IMR-90 (cell line): ENCODE data around the gene DENND1A. TPM values are rescaled to one million over a fixed set of nuclear protein-coding genes. Genes with fewer than 3 reads are reported as not detected.

Source experiments
- ATAC-seq: fragments of 200-7000 bp; cut with Tn5 transposase; 2 replicates; pipeline ENCODE4 v1.9.1; 2020; ENCODE audit warnings: low read depth, mild to moderate bottlenecking, moderate library complexity
- BruUV-seq: library from RNA; stranded (reverse); fragments of 400-500 nt; replicated peaks from 2 replicates; lab custom pipeline; 2021; lab: Mats Ljungman, UMichigan
- CTCF ChIA-PET: fragments of 300-600 bp; formaldehyde crosslinking; extraction: SDS; loops from one replicate; lab custom pipeline; 2021; ENCODE audit warnings: antibody characterized with exemption; lab: Yijun Ruan, JAX
- POLR2A ChIA-PET: fragments of 300-600 bp; sonication (Branson Sonifier 250); formaldehyde crosslinking; loops from one replicate; lab custom pipeline; 2022; ENCODE audit warnings: antibody characterized with exemption; ENCODE audit not compliant: unreplicated experiment; lab: Charles Lee
- DNase-seq: peaks from one replicate; pipeline ENCODE4 v3.0.0; 2013
- H2AFZ ChIP-seq: replicated peaks from 2 replicates; pipeline ENCODE3; 2013; ENCODE audit warnings: low read length, mild to moderate bottlenecking; ENCODE audit not compliant: poor library complexity
- H2AK5ac ChIP-seq: 2 replicates; pipeline ENCODE4 v1.6.1; 2013; ENCODE audit warnings: low read depth, low read length, inconsistent platforms
- H2AK9ac ChIP-seq: replicated peaks from 2 replicates; pipeline ENCODE3; 2013; ENCODE audit warnings: mild to moderate bottlenecking, low read depth, low read length, moderate library complexity; ENCODE audit not compliant: poor library complexity
- H2BK120ac ChIP-seq: 2 replicates; pipeline ENCODE4 v1.6.1; 2013; ENCODE audit warnings: low read depth, low read length, inconsistent platforms
- H2BK15ac ChIP-seq: 3 replicates; pipeline ENCODE4 v1.6.1; 2013; ENCODE audit warnings: low read depth, low read length, inconsistent platforms
- H2BK20ac ChIP-seq: 2 replicates; pipeline ENCODE4 v1.6.1; 2013; ENCODE audit warnings: low read depth, mild to moderate bottlenecking, inconsistent platforms, low read length, moderate library complexity
- H2BK5ac ChIP-seq: 2 replicates; pipeline ENCODE4 v1.6.1; 2013; ENCODE audit warnings: mild to moderate bottlenecking, low read depth, low read length, inconsistent platforms; ENCODE audit not compliant: poor library complexity, severe bottlenecking
- H3K14ac ChIP-seq: replicated peaks from 2 replicates; pipeline ENCODE4 v1.6.1; 2013; ENCODE audit warnings: low read depth, low read length, inconsistent platforms
- H3K18ac ChIP-seq: 2 replicates; pipeline ENCODE4 v1.6.1; 2013; ENCODE audit warnings: low read depth, low read length, control low read depth
- H3K23ac ChIP-seq: 2 replicates; pipeline ENCODE4 v1.6.1; 2013; ENCODE audit warnings: low read depth, low read length, inconsistent platforms
- H3K27ac ChIP-seq: 2 replicates; pipeline ENCODE4 v1.5.1; 2013; ENCODE audit warnings: mild to moderate bottlenecking, control low read depth, low read length; ENCODE audit not compliant: insufficient read depth
- H3K27me3 ChIP-seq: 2 replicates; pipeline ENCODE4 v1.6.1; 2013; ENCODE audit warnings: low read length; ENCODE audit not compliant: control insufficient read depth, insufficient read depth
- H3K36me3 ChIP-seq: 2 replicates; pipeline ENCODE4 v1.6.1; 2013; ENCODE audit warnings: low read length, mixed read lengths; ENCODE audit not compliant: control insufficient read depth, insufficient read depth
- H3K4ac ChIP-seq: 2 replicates; pipeline ENCODE4 v1.6.1; 2013; ENCODE audit warnings: low read depth, low read length, inconsistent platforms
- H3K4me1 ChIP-seq: 2 replicates; pipeline ENCODE4 v1.6.1; 2013; ENCODE audit warnings: low read length, mixed read lengths; ENCODE audit not compliant: control insufficient read depth, insufficient read depth
- H3K4me2 ChIP-seq: 2 replicates; pipeline ENCODE4 v1.6.1; 2013; ENCODE audit warnings: low read depth, mild to moderate bottlenecking, control low read depth, low read length, moderate library complexity
- H3K4me3 ChIP-seq: 2 replicates; pipeline ENCODE4 v1.5.1; 2013; ENCODE audit warnings: low read depth, mild to moderate bottlenecking, control low read depth, low read length, moderate library complexity; ENCODE audit not compliant: insufficient read depth
- H3K56ac ChIP-seq: 2 replicates; pipeline ENCODE4 v1.6.1; 2013; ENCODE audit warnings: low read length, inconsistent platforms; ENCODE audit not compliant: insufficient read depth; ENCODE audit errors: extremely low read depth
- H3K79me1 ChIP-seq, 2 experiments: 2 replicates each; pipeline ENCODE4 v1.6.1; 2013; ENCODE audit warnings: low read length in 2 of 2, inconsistent platforms in 1 of 2, low read depth in 1 of 2
- H3K9ac ChIP-seq: 2 replicates; pipeline ENCODE4 v1.6.1; 2013; ENCODE audit warnings: low read depth, low read length, control low read depth
- H3K9me1 ChIP-seq: 2 replicates; pipeline ENCODE4 v1.6.1; 2013; ENCODE audit warnings: low read length, inconsistent platforms; ENCODE audit not compliant: insufficient read depth
- H3K9me3 ChIP-seq: 2 replicates; pipeline ENCODE4 v1.6.1; 2013; ENCODE audit warnings: low read length; ENCODE audit not compliant: control insufficient read depth, insufficient read depth
- H4K20me1 ChIP-seq: 2 replicates; pipeline ENCODE4 v1.6.1; 2013; ENCODE audit warnings: low read length, inconsistent platforms; ENCODE audit not compliant: insufficient read depth
- H4K5ac ChIP-seq: 2 replicates; pipeline ENCODE4 v1.6.1; 2013; ENCODE audit warnings: mild to moderate bottlenecking, low read depth, low read length, control low read depth
- H4K8ac ChIP-seq, 2 experiments: 2 replicates each; pipeline ENCODE4 v1.6.1; 2013; ENCODE audit warnings: low read depth in 2 of 2, low read length in 2 of 2, control low read depth in 1 of 2, inconsistent platforms in 1 of 2
- H4K91ac ChIP-seq: 2 replicates; pipeline ENCODE4 v1.6.1; 2013; ENCODE audit warnings: low read depth, low read length, inconsistent platforms; ENCODE audit not compliant: insufficient read depth
- BHLHE40 ChIP-seq: fragments of 150-350 bp; IDR thresholded peaks from 2 replicates; pipeline ENCODE4 v1.6.1; 2016; ENCODE audit warnings: mild to moderate bottlenecking, low read depth, low read length
- MXI1 ChIP-seq: IDR thresholded peaks from 2 replicates; pipeline ENCODE4 v1.6.1; 2012; ENCODE audit warnings: low read depth, mild to moderate bottlenecking, low read length, moderate library complexity, borderline replicate concordance
- RCOR1 ChIP-seq: IDR thresholded peaks from 2 replicates; pipeline ENCODE4 v1.6.1; 2012; ENCODE audit warnings: mild to moderate bottlenecking, low read length, improper control_type of control experiment; ENCODE audit not compliant: insufficient replicate concordance
- WGBS, 2 experiments: methylation state at CpG; one replicate each; pipeline versions ENCODE4 v1.1.5 to v1.1.7; 2013; ENCODE audit warnings: missing lambda C conversion rate in 2 of 2; ENCODE audit not compliant: insufficient read length in 1 of 2; ENCODE audit errors: extremely low coverage in 2 of 2; 5-methylcytosine and 5-hydroxymethylcytosine counted together
- dilution Hi-C: fragments of 300-500 bp; cut with HindIII; formaldehyde crosslinking; loops from one replicate; pipeline ENCODE4 v1.14.3; 2018; ENCODE audit warnings: low sequenced_read_pairs; ENCODE audit not compliant: unreplicated experiment
- in situ Hi-C: fragments of 300-500 bp; cut with MboI; formaldehyde crosslinking; loops from 3 replicates; pipeline ENCODE4 v1.14.3; 2019; ENCODE audit warnings: low sequenced_read_pairs, inconsistent platforms, mixed read lengths
- intact Hi-C: fragments of 100-400 bp; cut with micrococcal nuclease; formaldehyde crosslinking; loops from 2 replicates; pipeline ENCODE4 v1.10.0; 2022
- polyA plus RNA-seq, 3 experiments: library from polyadenylated mRNA; depleted of rRNA; stranded (reverse); fragments of >200 nt; gene quantifications; 2 replicates each; pipeline ENCODE4 v1.2.3, GENCODE V29; 2012; ENCODE audit warnings: low replicate concordance in 1 of 3
- total RNA-seq: library from RNA; depleted of rRNA; stranded (reverse); fragments of >200 nt; gene quantifications from 2 replicates; pipeline ENCODE4 v1.2.3, GENCODE V29; 2012

Gene DENND1A
- total and polyA plus RNA-seq, 2 of the 4 experiments (the other 2 are of a cell fraction): 21.4 to 27.6 TPM

DNA sequence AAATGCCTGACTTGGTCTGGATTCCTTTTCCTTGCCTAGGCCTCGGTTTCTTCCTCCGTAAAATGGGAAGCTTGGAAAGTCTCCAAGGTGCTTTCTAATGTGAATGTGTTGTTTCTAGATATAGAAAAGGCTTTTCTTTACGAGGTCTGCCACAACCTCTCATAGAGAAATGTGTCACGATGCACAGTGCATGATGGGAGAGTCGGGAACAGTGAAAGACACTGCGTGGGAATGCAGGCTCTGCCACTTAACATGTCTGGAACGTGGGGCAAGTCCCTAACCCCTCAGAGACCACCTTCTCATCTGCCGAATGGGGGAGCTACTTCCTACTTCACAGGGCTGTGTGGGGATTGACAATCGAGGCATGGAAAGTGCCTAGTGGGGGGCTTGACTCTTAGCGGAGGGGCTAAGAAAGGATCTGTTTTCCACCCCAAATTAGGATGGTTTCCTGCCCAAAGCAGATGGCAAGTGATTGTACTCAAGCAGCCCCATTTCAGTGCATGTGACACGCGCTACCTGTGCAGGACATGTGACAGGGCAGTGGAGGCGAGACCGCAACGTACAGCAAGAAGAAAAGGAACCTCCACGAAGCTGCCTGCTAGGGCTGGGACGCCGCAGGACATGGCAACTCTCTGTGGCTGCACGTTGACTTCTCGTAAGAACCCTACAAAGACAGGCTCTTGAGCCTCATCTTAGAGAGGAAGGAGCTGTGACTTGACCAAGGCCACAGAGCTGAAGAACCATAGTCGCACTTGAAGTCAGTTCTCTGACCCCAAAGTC, 458.7 kb downstream of the DENND1A start:
- no peak overlapping the region for H3K27ac ChIP-seq
- H3K14ac ChIP-seq: no peak overlapping the region
- H2AK9ac ChIP-seq: no peak overlapping the region
- no peak overlapping the region for H3K9ac ChIP-seq
- BruUV-seq: no TSS peak
- no peak overlapping the region for H4K5ac ChIP-seq
- TF ChIP-seq BHLHE40 (no peak), MXI1 (no peak), RCOR1 (no peak)
- intact Hi-C loops: no loop called here
- ATAC-seq (no peak), DNase-seq (no peak)
- in situ Hi-C loops: no loop called here
- no peak overlapping the region for H2AFZ ChIP-seq
- WGBS, 2 experiments: 94% methylated on average over 12 of the region's 21 CpGs; no CpG with 5 or more reads in 1 of the 2 experiments
- H3K4me1 ChIP-seq: no peaks in the 10 kb centered on the region
- H3K4me2 ChIP-seq: no peak overlapping the region
- no peak overlapping the region for H3K4ac ChIP-seq
- H2BK120ac ChIP-seq: no peak overlapping the region
- 0 out of 2 replicates have a peak, but pooled peaks cover 3% of the 10 kb centered on the region for H4K20me1 ChIP-seq
- H3K18ac ChIP-seq: no peak overlapping the region
- dilution Hi-C loops: no loop called here
- no peaks in the 10 kb centered on the region for H3K9me3 ChIP-seq
- H3K79me1 ChIP-seq: no peaks in the 10 kb centered on the region
- no peak overlapping the region for H3K56ac ChIP-seq
- H3K27me3 ChIP-seq: no peaks in the 10 kb centered on the region
- CTCF ChIA-PET: interaction anchor here (1.1 kb wide), 1 partner anchor 11 kb away, joined by 3 read pairs; no protein-coding TSS in a partner anchor
- H3K4me3 ChIP-seq: no peak overlapping the region
- H2BK20ac ChIP-seq: no peak overlapping the region
- no peak overlapping the region for H2AK5ac ChIP-seq
- H4K91ac ChIP-seq: no peak overlapping the region
- H3K9me1 ChIP-seq: no peaks in the 10 kb centered on the region; the same call in 1 of the 2 replicates
- no peak overlapping the region for H4K8ac ChIP-seq
- POLR2A ChIA-PET: no interaction called here
- H2BK5ac ChIP-seq: no peak overlapping the region
- no peaks in the 10 kb centered on the region for H3K36me3 ChIP-seq
- no peak overlapping the region for H2BK15ac ChIP-seq
- no peak overlapping the region for H3K23ac ChIP-seq
